Measurements from ENCODE around the gene MYOD1. TPM values are rescaled to one million over a fixed set of nuclear protein-coding genes. Genes with fewer than 3 reads are reported as not detected.

MYOD1 gene
- total and polyA plus RNA-seq, 9 of the 15 experiments (the other 6 are each of a cell fraction or from before 2014, with no cell fraction given) = not detected

- Histone ChIP-seq H4K20me1 (replicated peaks; ENCODE audit: control insufficient read depth, insufficient read depth, low read length) (peaks cover 12% of the 10 kb centered on the region; the same call in 1 of the 2 replicates), H3K9ac (ENCODE audit: insufficient read depth in 1 of 2, low read depth in 2 of 2, low read length in 2 of 2) (no peak overlapping the region), H3K4me3 (no peak overlapping the region), H3K27ac (ENCODE audit: extremely low read depth, low read depth, low read length) (no peak overlapping the region), H3K9me3 (replicated peaks; ENCODE audit: control insufficient read depth, insufficient read depth, low read depth, low read length) (no peaks in the 10 kb centered on the region), H3K4me1 (replicated peaks in 1 of 2; ENCODE audit: control insufficient read depth in 2 of 2, insufficient read depth in 2 of 2, low read length in 2 of 2) (peaks cover 0 to 5% of the 10 kb centered on the region in 2 experiments; a peak in 1 of 5 replicates), H2AFZ (ENCODE audit: low read depth, low read length) (no peak overlapping the region), H3K79me2 (ENCODE audit: control insufficient read depth, insufficient read depth, low read length) (no peaks in the 10 kb centered on the region), H3K9me1 (ENCODE audit: control insufficient read depth, insufficient read depth, low read length) (no peaks in the 10 kb centered on the region), H3K27me3 (ENCODE audit: control insufficient read depth in 2 of 2, insufficient read depth in 2 of 2, low read length in 2 of 2) (peaks cover 0 to 22% of the 10 kb centered on the region in 2 experiments; a peak in 3 of 5 replicates), H3K36me3 (ENCODE audit: control insufficient read depth, insufficient read depth, low read length) (no peaks in the 10 kb centered on the region), H3K4me2 (ENCODE audit: insufficient read depth, low read length) (no peak overlapping the region)
- BruUV-seq (replicated peaks) = no TSS peak
- POLR2A ChIA-PET = no interaction called here
- CTCF ChIA-PET (ENCODE audit: low intra/inter-chr PET ratio) = interaction anchor here (0.6 kb wide), 1 partner anchor 214 kb away, joined by 3 read pairs; no protein-coding TSS in a partner anchor
- WGBS (ENCODE audit: insufficient coverage, low coverage, missing lambda C conversion rate) = 0% methylated on average over 1 of the region's 3 CpGs
- in situ Hi-C loops (cut with MboI) = no loop called here
- intact Hi-C loops (cut with micrococcal nuclease) = loop anchor here (5.0 kb wide), 1 partner anchor 69 kb away; no protein-coding TSS in a partner anchor
- DNase-seq (ENCODE audit: extremely low read depth in 1 of 4, low spot score in 3 of 4) = no peak
- no peak for ATAC-seq
- no peak for FAIRE-seq
- TF ChIP-seq, protein P1, sequence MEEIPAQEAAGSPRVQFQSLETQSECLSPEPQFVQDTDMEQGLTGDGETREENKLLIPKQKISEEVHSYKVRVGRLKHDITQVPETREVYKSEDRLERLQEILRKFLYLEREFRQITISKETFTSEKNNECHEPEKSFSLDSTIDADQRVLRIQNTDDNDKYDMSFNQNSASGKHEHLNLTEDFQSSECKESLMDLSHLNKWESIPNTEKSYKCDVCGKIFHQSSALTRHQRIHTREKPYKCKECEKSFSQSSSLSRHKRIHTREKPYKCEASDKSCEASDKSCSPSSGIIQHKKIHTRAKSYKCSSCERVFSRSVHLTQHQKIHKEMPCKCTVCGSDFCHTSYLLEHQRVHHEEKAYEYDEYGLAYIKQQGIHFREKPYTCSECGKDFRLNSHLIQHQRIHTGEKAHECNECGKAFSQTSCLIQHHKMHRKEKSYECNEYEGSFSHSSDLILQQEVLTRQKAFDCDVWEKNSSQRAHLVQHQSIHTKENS (CRISPR knock-in tag; IDR thresholded peaks at IDR 0.05) = no peak
- TF ChIP-seq EGR1 (conservative IDR thresholded peaks at IDR 0.05) = peak; percentile 88
Observed at GRCh38 chr11:17763703-17764102, 44.3 kb downstream of the MYOD1 start.

DNA sequence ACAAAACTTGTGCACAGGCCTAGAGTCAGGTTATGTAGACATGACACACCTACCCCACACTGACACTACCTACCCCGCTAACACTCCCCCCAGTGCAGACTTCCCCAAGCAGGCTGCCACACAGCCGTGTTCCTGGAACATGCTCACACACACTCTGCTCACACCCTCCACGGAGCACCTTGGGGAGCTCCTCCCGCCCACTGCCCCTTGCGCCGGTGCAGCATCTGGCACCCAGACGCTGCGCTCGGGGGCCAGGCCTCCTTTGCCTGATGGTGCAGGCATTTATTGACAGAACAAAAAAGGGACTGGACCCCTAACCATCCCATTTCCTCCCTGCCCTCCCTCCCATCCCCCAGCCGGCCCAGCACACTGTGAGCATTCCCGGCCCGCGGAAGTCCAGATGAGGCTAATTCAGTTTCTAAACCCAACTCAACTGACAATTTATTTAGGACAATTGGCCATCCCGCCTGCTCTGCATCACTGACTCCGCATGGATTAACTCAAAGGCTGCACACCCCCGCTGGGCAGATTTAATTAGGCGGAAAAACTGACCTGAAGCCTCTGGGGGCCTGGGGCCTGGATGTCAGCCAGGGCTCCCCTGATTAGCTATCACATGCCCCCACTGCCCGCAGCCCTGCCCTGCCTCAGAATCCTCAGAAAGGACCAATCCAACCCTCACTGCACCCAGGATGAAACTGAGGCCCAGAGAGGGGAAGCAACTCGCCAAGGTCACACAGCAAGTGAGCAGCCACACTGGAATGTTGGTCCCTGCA lies 45.3 kb downstream of the MYOD1 start:
- BruUV-seq (replicated peaks) = no TSS peak
- no peak for FAIRE-seq
- in situ Hi-C loops (cut with MboI) = loop anchor here (5.0 kb wide), 1 partner anchor 213 kb away; no protein-coding TSS in a partner anchor
- TF ChIP-seq BCOR (IDR thresholded peaks at IDR 0.05) (peak; percentile 66), MNT (conservative IDR thresholded peaks at IDR 0.05) (no peak), CBFB (CRISPR knock-in tag; IDR thresholded peaks at IDR 0.05) (no peak), RBM25 (IDR thresholded peaks at IDR 0.05; ENCODE audit: low read depth, low read length, severe bottlenecking) (peak; percentile 39)
- TF ChIP-seq, protein P2, sequence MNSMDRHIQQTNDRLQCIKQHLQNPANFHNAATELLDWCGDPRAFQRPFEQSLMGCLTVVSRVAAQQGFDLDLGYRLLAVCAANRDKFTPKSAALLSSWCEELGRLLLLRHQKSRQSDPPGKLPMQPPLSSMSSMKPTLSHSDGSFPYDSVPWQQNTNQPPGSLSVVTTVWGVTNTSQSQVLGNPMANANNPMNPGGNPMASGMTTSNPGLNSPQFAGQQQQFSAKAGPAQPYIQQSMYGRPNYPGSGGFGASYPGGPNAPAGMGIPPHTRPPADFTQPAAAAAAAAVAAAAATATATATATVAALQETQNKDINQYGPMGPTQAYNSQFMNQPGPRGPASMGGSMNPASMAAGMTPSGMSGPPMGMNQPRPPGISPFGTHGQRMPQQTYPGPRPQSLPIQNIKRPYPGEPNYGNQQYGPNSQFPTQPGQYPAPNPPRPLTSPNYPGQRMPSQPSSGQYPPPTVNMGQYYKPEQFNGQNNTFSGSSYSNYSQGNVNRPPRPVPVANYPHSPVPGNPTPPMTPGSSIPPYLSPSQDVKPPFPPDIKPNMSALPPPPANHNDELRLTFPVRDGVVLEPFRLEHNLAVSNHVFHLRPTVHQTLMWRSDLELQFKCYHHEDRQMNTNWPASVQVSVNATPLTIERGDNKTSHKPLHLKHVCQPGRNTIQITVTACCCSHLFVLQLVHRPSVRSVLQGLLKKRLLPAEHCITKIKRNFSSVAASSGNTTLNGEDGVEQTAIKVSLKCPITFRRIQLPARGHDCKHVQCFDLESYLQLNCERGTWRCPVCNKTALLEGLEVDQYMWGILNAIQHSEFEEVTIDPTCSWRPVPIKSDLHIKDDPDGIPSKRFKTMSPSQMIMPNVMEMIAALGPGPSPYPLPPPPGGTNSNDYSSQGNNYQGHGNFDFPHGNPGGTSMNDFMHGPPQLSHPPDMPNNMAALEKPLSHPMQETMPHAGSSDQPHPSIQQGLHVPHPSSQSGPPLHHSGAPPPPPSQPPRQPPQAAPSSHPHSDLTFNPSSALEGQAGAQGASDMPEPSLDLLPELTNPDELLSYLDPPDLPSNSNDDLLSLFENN (IDR thresholded peaks at IDR 0.05; ENCODE audit: low read depth in 2 of 2, low read length in 2 of 2) = no peak

More for the DNA sequence above, 45.3 kb downstream of the MYOD1 start:
- no peaks in the 10 kb centered on the region for H3K36me3 ChIP-seq (ENCODE audit: control insufficient read depth, insufficient read depth, low read length)
- H2AFZ ChIP-seq (ENCODE audit: low read depth, low read length) = no peak overlapping the region
- ChIA-PET POLR2A (no interaction called here), CTCF (ENCODE audit: low intra/inter-chr PET ratio) (no interaction called here)
- peaks cover 12% of the 10 kb centered on the region; the same call in 1 of the 2 replicates for H4K20me1 ChIP-seq (replicated peaks; ENCODE audit: control insufficient read depth, insufficient read depth, low read length)
- no peak overlapping the region for H3K27ac ChIP-seq (ENCODE audit: extremely low read depth, low read depth, low read length)
- H3K9ac ChIP-seq (ENCODE audit: insufficient read depth in 1 of 2, low read depth in 2 of 2, low read length in 2 of 2) = no peak overlapping the region
- no peaks in the 10 kb centered on the region for H3K79me2 ChIP-seq (ENCODE audit: control insufficient read depth, insufficient read depth, low read length)
- H3K9me3 ChIP-seq (replicated peaks; ENCODE audit: control insufficient read depth, insufficient read depth, low read depth, low read length) = no peaks in the 10 kb centered on the region
- 17% methylated on average over 10 of the region's 19 CpGs for WGBS (ENCODE audit: insufficient coverage, low coverage, missing lambda C conversion rate)
- peaks cover under 1 to 5% of the 10 kb centered on the region in 2 experiments; a peak in 1 of 5 replicates for H3K4me1 ChIP-seq (replicated peaks in 1 of 2; ENCODE audit: control insufficient read depth in 2 of 2, insufficient read depth in 2 of 2, low read length in 2 of 2)
- H3K27me3 ChIP-seq (ENCODE audit: control insufficient read depth in 2 of 2, insufficient read depth in 2 of 2, low read length in 2 of 2) = peaks cover 0 to 26% of the 10 kb centered on the region in 2 experiments; a peak in 3 of 5 replicates
- no peaks in the 10 kb centered on the region for H3K9me1 ChIP-seq (ENCODE audit: control insufficient read depth, insufficient read depth, low read length)
- ATAC-seq (no peak), DNase-seq (ENCODE audit: extremely low read depth in 1 of 4, low spot score in 3 of 4) (no peak)
- H3K4me2 ChIP-seq (ENCODE audit: insufficient read depth, low read length) = no peak overlapping the region
- no peak overlapping the region for H3K4me3 ChIP-seq
- intact Hi-C loops (cut with micrococcal nuclease) = loop anchor here (5.0 kb wide), 1 partner anchor 68 kb away; no protein-coding TSS in a partner anchor
